OCI-LY3 (cell line): Measurements from ENCODE around the gene PPFIA2.

ENCODE experiments used
- H2AFZ ChIP-seq: fragments of 200-600, 300-600 bp; shearing (Covaris generic); 2 replicates; pipeline ENCODE4 v1.6.0; 2014; ENCODE audit warnings: antibody characterized with exemption, low read depth, low read length
- H3K27ac ChIP-seq: fragments of 200-600, 300-600 bp; sonication (generic); 2 replicates; pipeline ENCODE4 v1.5.1; 2014; ENCODE audit warnings: mild to moderate bottlenecking, low read length, moderate library complexity, mixed read lengths
- H3K27me3 ChIP-seq: fragments of 200-600, 300-600 bp; sonication (generic); 2 replicates; pipeline ENCODE4 v1.6.1; 2014; ENCODE audit warnings: low read depth, low read length, mixed read lengths
- H3K36me3 ChIP-seq: fragments of 200-600, 300-600 bp; sonication (generic); replicated peaks from 2 replicates; pipeline ENCODE3; 2014; ENCODE audit warnings: low read depth, low read length, mixed read lengths
- H3K4me1 ChIP-seq: fragments of 300-600, 200-600 bp; sonication (generic); 2 replicates; pipeline ENCODE4 v1.6.1; 2014; ENCODE audit warnings: low read length, mixed read lengths
- H3K4me2 ChIP-seq: fragments of 200-600, 300-600 bp; sonication (generic); 2 replicates; pipeline ENCODE4 v1.6.1; 2014; ENCODE audit warnings: low read length, mixed read lengths
- H3K4me3 ChIP-seq: fragments of 300-600, 200-600 bp; sonication (generic); 2 replicates; pipeline ENCODE4 v1.5.1; 2014; ENCODE audit warnings: antibody characterized with exemption, mild to moderate bottlenecking, low read length, moderate library complexity
- H3K79me2 ChIP-seq: fragments of 300-600, 200-600 bp; shearing (Covaris generic); 2 replicates; pipeline ENCODE4 v1.6.1; 2014; ENCODE audit warnings: mild to moderate bottlenecking, low read length, mixed read lengths
- H3K9ac ChIP-seq: fragments of 300-600, 200-600 bp; shearing (Covaris generic); 2 replicates; pipeline ENCODE4 v1.6.0; 2014; ENCODE audit warnings: mild to moderate bottlenecking, low read length, moderate library complexity
- H3K9me3 ChIP-seq: fragments of 200-600, 300-600 bp; shearing (Covaris generic); 2 replicates; pipeline ENCODE4 v1.6.1; 2014; ENCODE audit warnings: low read length, mixed read lengths; ENCODE audit not compliant: insufficient read depth
- H4K20me1 ChIP-seq: fragments of 200-600, 300-600 bp; sonication (generic); 2 replicates; pipeline ENCODE4 v1.6.1; 2016; ENCODE audit warnings: low read length, mixed read lengths; ENCODE audit not compliant: insufficient read depth
- CTCF ChIP-seq: fragments of 200-600, 300-600 bp; sonication (generic); IDR thresholded peaks from 2 replicates; pipeline ENCODE4 v1.5.1; 2014; ENCODE audit warnings: antibody characterized with exemption, low read length, low read depth
- EZH2phosphoT487 ChIP-seq: fragments of 200-600 bp; shearing (Covaris generic); IDR thresholded peaks from 2 replicates; pipeline ENCODE4 v1.6.1; 2018; ENCODE audit warnings: antibody characterized with exemption, mixed run types, low read depth

The PPFIA2 gene

GRCh38 chr12:81370456-81370855 lies 388.7 kb downstream of the PPFIA2 start:
- Histone ChIP-seq H3K4me2 (no peak overlapping the region), H3K9me3 (no peaks in the 10 kb centered on the region), H3K27me3 (no peaks in the 10 kb centered on the region), H2AFZ (no peak overlapping the region), H3K9ac (no peak overlapping the region), H3K79me2 (no peaks in the 10 kb centered on the region), H3K36me3 (no peaks in the 10 kb centered on the region), H3K4me3 (no peak overlapping the region), H3K27ac (no peak overlapping the region), H4K20me1 (no peaks in the 10 kb centered on the region), H3K4me1 (no peaks in the 10 kb centered on the region)
- no peak for TF ChIP-seq EZH2phosphoT487
- TF ChIP-seq CTCF: no peak

GRCh38 chr12:81369175-81369574 lies 390.0 kb downstream of the PPFIA2 start:
- no peak overlapping the region for H3K27ac ChIP-seq
- no peak for TF ChIP-seq EZH2phosphoT487
- TF ChIP-seq CTCF: no peak
- H3K4me1 ChIP-seq: no peaks in the 10 kb centered on the region
- no peaks in the 10 kb centered on the region for H3K27me3 ChIP-seq
- H3K4me2 ChIP-seq: no peak overlapping the region
- no peak overlapping the region for H3K9ac ChIP-seq
- H3K36me3 ChIP-seq: no peaks in the 10 kb centered on the region
- H4K20me1 ChIP-seq: no peaks in the 10 kb centered on the region
- no peak overlapping the region for H2AFZ ChIP-seq
- no peak overlapping the region for H3K4me3 ChIP-seq
- no peaks in the 10 kb centered on the region for H3K9me3 ChIP-seq
- no peaks in the 10 kb centered on the region for H3K79me2 ChIP-seq

GRCh38 chr12:81365284-81365683 lies 393.9 kb downstream of the PPFIA2 start:
- no peaks in the 10 kb centered on the region for H3K4me1 ChIP-seq
- H3K9me3 ChIP-seq: no peaks in the 10 kb centered on the region
- H2AFZ ChIP-seq: no peak overlapping the region
- no peaks in the 10 kb centered on the region for H4K20me1 ChIP-seq
- no peaks in the 10 kb centered on the region for H3K36me3 ChIP-seq
- H3K4me3 ChIP-seq: no peak overlapping the region
- H3K27me3 ChIP-seq: no peaks in the 10 kb centered on the region
- no peak overlapping the region for H3K9ac ChIP-seq
- H3K27ac ChIP-seq: no peak overlapping the region
- TF ChIP-seq CTCF: no peak
- no peak for TF ChIP-seq EZH2phosphoT487
- H3K79me2 ChIP-seq: no peaks in the 10 kb centered on the region
- no peak overlapping the region for H3K4me2 ChIP-seq

- Histone ChIP-seq H2AFZ (no peak overlapping the region), H3K4me2 (no peak overlapping the region), H3K36me3 (no peaks in the 10 kb centered on the region), H4K20me1 (no peaks in the 10 kb centered on the region), H3K4me3 (no peak overlapping the region), H3K27me3 (no peaks in the 10 kb centered on the region), H3K4me1 (no peaks in the 10 kb centered on the region), H3K27ac (no peak overlapping the region), H3K9ac (no peak overlapping the region), H3K9me3 (no peaks in the 10 kb centered on the region), H3K79me2 (no peaks in the 10 kb centered on the region)
- no peak for TF ChIP-seq EZH2phosphoT487
- TF ChIP-seq CTCF: no peak
Observed at GRCh38 chr12:81360916-81361315, 398.2 kb downstream of the PPFIA2 start.
